ENCODE data around the gene PYHIN1. TPM values are rescaled to one million over a fixed set of nuclear protein-coding genes. Genes with fewer than 3 reads are reported as not detected.
A peak's percentile ranks its signal among the peaks of the same experiment; 100 is the strongest.

Gene PYHIN1
- total RNA-seq, 2 experiments from 2014 or later, result 1.4 to 1.6 TPM

DNA sequence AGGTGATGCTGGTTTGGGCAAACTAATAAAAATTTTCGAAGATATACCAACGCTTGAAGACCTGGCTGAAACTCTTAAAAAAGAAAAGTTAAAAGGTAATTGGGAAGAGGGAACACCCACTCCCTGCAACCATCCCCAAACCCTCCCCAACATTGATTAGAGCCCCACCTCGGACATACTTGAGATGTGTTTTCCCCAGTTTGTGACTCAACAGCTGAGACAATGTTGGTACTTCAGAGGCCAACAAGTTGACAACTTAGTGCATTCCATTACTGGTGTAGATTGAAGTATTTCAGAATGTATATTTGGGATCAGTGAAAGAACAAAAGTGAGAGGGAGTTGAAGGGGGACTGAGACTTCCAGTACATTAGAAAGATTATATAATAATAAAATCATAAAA lies 83.5 kb downstream of the PYHIN1 start:
- peaks cover 55% of the 10 kb centered on the region for H3K4me1 Mint-ChIP-seq
- peak overlapping the region; percentile 92 for H3K4me3 Mint-ChIP-seq
- peaks cover 88% of the 10 kb centered on the region for H3K36me3 Mint-ChIP-seq
- peak overlapping the region; percentile 99 for H3K27ac Mint-ChIP-seq
- DNase-seq, result no peak
- H3K9me3 Mint-ChIP-seq, result no peaks in the 10 kb centered on the region
- no peaks in the 10 kb centered on the region for H3K27me3 Mint-ChIP-seq

DNA sequence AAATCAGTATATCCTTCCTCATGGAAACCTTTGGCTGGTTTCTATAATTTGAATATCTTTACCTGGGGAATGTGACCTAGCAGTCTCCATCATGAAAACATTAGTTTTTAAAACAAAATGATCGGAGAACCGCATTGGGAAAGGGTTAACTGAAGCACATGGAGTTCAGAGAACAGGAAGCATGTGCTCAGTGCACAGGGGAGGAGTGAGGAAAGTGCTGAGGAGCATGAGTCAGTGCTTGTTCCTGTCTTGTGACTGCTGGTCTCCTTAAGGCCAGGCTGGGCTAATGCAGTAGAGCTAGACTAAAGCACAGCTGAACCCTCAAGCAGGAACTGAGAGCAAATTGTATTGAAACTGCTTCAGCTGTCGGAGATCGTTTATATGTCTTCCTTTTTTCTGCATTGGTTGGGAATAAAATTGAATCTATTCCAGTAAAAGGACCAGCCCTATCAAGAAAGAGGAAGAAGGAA lies 84.1 kb downstream of the PYHIN1 start:
- Mint-ChIP-seq H3K9me3 (no peaks in the 10 kb centered on the region), H3K27me3 (no peaks in the 10 kb centered on the region), H3K36me3 (peaks cover 87% of the 10 kb centered on the region), H3K4me1 (peaks cover 59% of the 10 kb centered on the region), H3K27ac (peak overlapping the region; percentile 99), H3K4me3 (peak overlapping the region; percentile 92)
- DNase-seq, result peak; percentile 63

DNA sequence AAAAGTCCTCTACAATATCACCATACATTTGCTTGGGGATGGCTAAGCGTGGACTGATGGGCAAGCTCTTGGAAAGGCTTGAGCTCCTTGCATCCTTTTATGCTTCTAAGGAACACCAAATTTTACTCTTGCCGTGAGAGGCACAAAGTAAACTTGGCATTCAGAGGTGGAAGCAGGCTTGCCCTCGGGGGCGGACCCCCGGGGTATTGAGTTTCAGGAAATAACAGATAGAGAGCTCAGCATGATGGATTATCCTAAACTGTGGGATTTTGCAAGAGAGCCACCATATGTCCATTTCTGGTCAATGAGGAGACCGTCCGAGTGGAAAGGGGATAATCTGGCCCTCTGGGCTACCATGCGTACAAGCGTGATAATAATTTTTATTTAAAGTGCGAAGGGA lies 92.4 kb downstream of the PYHIN1 start:
- Mint-ChIP-seq H3K4me3 (no peak overlapping the region), H3K36me3 (peaks cover 82% of the 10 kb centered on the region), H3K27me3 (no peaks in the 10 kb centered on the region), H3K27ac (no peak overlapping the region), H3K4me1 (peaks cover 59% of the 10 kb centered on the region), H3K9me3 (peaks cover 4% of the 10 kb centered on the region)
- DNase-seq, result no peak

DNA sequence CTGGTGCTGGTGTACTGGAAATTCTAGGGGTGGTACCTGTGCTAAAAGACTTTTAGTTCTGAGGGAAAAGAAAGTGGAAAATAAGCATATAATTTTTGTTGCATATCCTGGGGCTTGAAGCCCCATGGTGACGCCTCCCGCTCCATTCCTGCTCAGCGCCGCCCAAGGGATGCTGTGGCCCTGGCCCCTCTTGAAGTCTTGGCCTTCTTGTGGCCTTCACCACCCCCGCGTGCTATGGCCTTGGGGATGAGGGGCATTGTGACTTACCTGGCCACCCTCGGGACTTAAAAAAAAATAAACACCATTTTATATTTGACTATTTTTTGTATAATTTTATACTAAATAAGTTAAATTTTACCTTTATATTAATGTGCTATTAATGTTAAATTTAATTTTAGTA lies 93.7 kb downstream of the PYHIN1 start:
- DNase-seq, result no peak
- H3K27me3 Mint-ChIP-seq, result no peaks in the 10 kb centered on the region
- H3K9me3 Mint-ChIP-seq, result peaks cover 4% of the 10 kb centered on the region
- H3K36me3 Mint-ChIP-seq, result peaks cover 85% of the 10 kb centered on the region
- H3K27ac Mint-ChIP-seq, result no peak overlapping the region
- no peak overlapping the region for H3K4me3 Mint-ChIP-seq
- H3K4me1 Mint-ChIP-seq, result peaks cover 57% of the 10 kb centered on the region

Other genes with a start within 250 kb of the PYHIN1 start
- not detected for gene SPTA1, start 244.8 kb upstream of the PYHIN1 start, total RNA-seq
- gene OR6K2, start 230.9 kb upstream of the PYHIN1 start, total RNA-seq, result not detected
- not detected for gene OR6K3, start 210.8 kb upstream of the PYHIN1 start, total RNA-seq
- not detected for gene OR6K6, start 176.8 kb upstream of the PYHIN1 start, total RNA-seq
- gene OR6N1, start 159.4 kb upstream of the PYHIN1 start, total RNA-seq, result not detected
- gene OR6N2, start 150.3 kb upstream of the PYHIN1 start, total RNA-seq, result not detected
- gene MNDA, start 100.2 kb upstream of the PYHIN1 start, total RNA-seq, result under 1 TPM in 1 of 2 experiments, not detected in 1; 0.20 TPM
- 100 to 1,000 TPM; 292 to 296 TPM for gene IFI16, start 78.4 kb downstream of the PYHIN1 start, total RNA-seq
- gene AIM2, start 145.2 kb downstream of the PYHIN1 start, total RNA-seq, result 1 to 10 TPM; 1.8 TPM
- gene CADM3, start 240.1 kb downstream of the PYHIN1 start, total RNA-seq, result not detected